Fibroblast of peridontal ligament (primary cell): ENCODE measurements around the gene ASPG.

Experiments used
- DNase-seq: peaks from one replicate; pipeline ENCODE4 v3.0.0-alpha.2; 2010; ENCODE audit errors: extremely low read depth

ASPG gene

GRCh38 chr14:104116756-104117340 lies 31.3 kb downstream of the ASPG start:
- DNase-seq, result no peak

- no peak for DNase-seq
These were observed 32.0 kb downstream of the ASPG start for GRCh38 chr14:104117341-104118005.

DNA sequence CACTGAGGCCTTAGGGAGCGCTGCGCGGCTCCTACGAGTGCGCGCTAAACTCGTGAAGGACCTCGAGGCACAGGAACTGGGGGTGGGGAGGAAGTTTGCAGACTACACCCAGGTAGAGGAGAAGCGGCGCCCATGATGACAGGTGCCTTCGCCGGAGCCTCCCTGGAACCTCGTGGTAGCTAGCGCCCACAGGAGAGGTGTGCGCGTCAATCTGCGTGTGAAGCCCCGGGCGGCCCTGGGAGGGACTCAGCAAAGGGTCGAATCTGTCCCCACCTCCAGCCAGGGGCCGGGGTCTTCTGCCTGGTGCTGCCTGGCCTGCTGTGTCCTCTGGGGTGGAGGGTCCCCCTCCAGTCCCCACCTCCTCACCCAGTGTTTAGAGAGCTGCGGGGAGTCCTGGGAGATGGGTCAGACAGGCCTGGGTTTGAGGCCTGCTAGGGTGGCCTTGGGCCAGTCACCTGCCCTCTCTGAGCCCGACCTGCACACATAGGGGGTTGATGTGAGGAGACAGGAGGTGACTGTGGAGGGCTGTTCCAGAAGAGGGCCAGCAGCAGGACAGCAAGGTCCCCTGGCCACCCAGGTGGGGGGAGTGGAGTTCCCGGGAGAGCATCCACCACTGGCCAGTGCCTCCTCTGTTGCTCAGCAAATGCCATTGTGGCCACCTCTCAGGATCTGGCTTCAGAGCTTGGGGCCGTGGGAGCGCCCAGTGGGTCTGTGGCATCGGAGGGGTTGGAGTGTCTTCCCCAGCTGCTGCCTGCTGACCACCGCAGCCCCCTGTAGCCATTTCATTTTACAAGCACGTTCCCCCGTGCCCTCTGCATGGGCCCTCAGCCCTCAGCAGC lies 32.7 kb downstream of the ASPG start:
- DNase-seq, result no peak

DNA sequence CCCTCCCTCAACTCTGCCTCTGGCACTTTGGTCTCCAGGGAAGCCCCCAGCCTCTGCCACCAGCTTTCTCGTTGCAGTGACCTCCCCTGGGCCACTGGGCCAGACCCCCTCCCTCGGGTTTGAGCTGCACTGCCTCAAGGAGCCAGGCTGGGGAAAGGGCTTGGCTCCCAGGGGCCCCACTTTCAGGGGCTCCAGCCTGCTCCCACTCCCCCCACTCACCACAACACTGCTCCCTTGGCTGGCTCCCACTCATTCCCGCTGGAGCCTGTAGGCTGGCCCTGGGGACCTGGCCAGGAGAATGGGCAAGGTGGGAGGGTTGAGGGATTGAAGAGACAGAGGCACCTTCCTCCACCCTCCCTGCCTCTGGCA lies 33.6 kb downstream of the ASPG start:
- no peak for DNase-seq

- DNase-seq, result no peak
These were observed 34.2 kb downstream of the ASPG start for GRCh38 chr14:104119488-104120251.

- no peak for DNase-seq
These were observed 34.8 kb downstream of the ASPG start for GRCh38 chr14:104120281-104120741.

DNA sequence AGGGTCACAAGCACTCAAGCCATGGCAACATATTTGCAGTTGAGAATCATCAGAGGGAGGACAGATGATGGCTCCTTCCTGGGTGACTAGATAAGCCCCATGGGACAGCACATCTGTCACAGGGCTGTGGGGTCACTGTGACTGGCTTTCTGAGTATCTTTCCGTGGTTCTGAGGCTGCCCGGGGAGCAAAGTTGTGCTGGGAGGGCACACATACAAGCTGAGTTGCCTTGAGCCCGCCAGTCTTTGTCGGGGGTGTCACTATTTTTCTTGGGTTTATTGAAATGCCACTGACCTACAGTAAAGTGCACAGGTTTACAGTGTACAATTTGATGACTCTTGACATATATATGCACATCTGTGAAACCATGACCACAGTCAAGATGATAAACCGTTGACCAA lies 35.6 kb downstream of the ASPG start:
- no peak for DNase-seq

GRCh38 chr14:104123879-104124278 lies 38.4 kb downstream of the ASPG start:
- no peak for DNase-seq

DNA sequence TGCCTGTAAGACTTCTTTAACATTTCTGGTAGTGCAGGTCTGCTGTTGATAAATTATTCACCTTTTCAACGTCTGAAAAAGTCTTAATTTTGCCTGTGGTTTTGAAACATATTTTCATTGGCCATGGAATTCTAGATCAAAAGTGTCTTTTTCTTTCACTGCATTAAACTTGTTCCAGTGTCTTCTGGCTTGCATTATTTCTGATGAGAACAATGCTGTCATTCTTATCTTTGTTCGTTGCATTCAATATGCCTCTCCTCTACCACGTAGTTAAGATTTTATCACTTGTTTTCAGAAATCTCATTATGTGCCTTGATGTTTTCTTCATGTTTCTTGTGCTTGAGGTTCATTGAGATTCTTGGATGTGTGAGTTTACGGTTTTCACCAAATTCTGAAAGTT lies 39.5 kb downstream of the ASPG start:
- no peak for DNase-seq

- no peak for DNase-seq
These were observed 41.3 kb downstream of the ASPG start for GRCh38 chr14:104126753-104127152.

GRCh38 chr14:104128981-104129380 lies 43.5 kb downstream of the ASPG start:
- no peak for DNase-seq

- DNase-seq, result no peak
These were observed 44.1 kb downstream of the ASPG start for GRCh38 chr14:104129556-104129955.

GRCh38 chr14:104130974-104131651 lies 45.6 kb downstream of the ASPG start:
- no peak for DNase-seq

- DNase-seq, result no peak
These were observed 46.6 kb downstream of the ASPG start for GRCh38 chr14:104131968-104132732.

- DNase-seq, result no peak
These were observed 47.5 kb downstream of the ASPG start for GRCh38 chr14:104132981-104133380.

GRCh38 chr14:104133496-104133895 lies 48.0 kb downstream of the ASPG start:
- no peak for DNase-seq

DNA sequence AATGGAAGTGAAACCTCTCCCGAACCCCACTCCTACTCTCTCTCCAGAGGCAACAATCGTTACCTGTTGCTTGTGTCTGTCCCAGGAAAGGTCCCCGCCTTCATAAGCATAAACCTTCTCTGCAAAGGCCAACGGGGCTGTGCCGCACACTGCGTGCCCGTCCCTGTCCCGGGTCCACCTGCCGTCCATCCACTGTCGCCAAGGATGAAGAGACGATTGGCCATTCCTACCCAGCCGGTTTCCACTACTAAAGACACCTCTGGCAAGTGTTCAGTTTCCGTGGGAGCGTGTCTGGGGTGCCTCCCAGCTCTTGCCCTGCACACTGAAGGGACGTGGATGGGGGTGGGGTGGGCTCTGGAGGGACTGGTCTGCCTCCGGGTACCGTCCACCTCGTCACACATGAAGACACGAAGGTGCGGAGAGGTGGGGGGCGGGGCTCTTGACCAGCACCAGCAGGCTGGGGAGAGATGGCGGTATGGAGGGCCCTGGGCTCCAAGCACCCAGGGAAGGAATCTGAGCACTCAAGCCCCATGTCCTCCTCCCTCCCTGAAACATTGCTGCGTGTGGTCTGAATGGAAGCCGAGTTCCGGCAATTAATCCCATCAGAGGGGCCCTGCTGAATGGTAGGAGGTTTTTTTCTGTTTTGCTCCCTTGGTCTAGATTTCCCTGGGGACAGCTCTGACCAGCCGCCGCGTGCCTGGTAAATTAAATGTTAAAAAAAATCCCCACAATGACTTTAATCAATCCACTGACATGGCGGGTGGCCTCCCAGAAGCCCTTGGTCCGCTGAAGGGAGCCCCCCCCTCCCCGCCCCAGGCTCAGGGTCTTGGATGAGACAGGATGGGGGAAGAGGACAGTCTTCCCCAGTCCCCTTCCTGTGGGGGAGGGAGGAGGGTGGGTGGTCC lies 48.8 kb downstream of the ASPG start:
- no peak for DNase-seq

- DNase-seq, result no peak
These were observed 49.8 kb downstream of the ASPG start for GRCh38 chr14:104135121-104135903.

- DNase-seq, result no peak
These were observed 50.5 kb downstream of the ASPG start for GRCh38 chr14:104135904-104136471.
